Ishikawa (cell line): ENCODE data around the gene MOK.

Source experiments
- NFIC ChIP-seq: IDR thresholded peaks from 2 replicates; pipeline ENCODE4 v1.6.1; 2012
- RAD21 ChIP-seq: IDR thresholded peaks from 2 replicates; pipeline ENCODE4 v1.6.1; 2012; ENCODE audit warnings: low read depth
- YY1 ChIP-seq: IDR thresholded peaks from 2 replicates; pipeline ENCODE4 v1.6.1; 2012; ENCODE audit warnings: low read depth

DNA sequence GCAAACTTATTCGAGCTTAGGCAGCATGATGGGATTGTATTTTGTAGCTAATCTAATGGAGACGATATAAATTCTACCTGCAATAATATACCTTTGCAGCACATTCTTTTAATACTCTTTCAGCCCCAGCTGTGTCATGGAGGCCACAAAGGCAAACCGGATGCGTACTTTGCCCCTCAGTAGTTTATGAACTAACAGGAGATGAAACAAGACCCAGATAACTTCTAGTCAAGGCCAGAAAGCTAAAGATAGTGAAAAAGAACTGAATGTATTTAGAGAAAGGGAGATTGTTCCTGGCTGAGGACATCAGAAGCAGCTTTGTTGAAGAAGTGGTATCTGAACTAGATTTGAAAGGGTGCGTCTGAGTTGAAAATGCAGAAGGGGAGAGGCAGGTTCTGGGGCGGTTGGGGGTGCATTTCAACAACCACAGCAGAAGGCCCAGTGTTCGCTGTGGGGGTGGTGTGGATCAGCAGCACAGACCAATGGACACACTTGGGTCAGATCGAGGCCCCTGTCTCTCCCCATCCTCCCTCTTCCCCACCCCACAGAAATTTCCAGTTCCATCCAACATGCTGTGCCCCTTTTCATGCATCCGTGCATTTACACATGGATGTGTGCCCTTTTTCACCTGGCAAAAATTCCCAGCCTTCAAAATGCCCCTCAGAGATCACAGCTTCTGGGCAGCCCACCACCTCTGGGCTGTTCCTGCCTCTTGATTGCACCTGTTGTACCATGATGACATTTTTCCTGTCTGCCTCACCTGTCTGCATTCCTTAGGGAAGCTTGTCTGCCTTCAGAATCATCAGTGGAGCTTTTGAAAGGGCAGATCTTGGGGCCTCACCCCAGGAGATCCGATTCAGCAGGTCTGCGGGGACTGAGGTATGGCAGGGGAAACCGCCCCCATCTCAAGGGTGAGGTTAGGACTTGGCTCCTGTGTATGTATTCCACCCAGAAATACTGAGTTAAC lies 16.8 kb upstream of the MOK start:
- TF ChIP-seq RAD21 (no peak), NFIC (no peak), YY1 (no peak)
